GM18909 (cell line): Measurements from ENCODE around the gene PGAM4.
"Not testable (repeated sequence)": the region's sequence is repeated elsewhere in the genome, so short reads cannot be mapped to it uniquely, and the experiment has no call there.

Experiments
- ATAC-seq: cut with Tn5 transposase; IDR thresholded peaks from one replicate; pipeline ENCODE4 v1.9.1; 2021; ENCODE audit warnings: mild to moderate bottlenecking; ENCODE audit not compliant: unreplicated experiment, poor library complexity

The PGAM4 gene

DNA sequence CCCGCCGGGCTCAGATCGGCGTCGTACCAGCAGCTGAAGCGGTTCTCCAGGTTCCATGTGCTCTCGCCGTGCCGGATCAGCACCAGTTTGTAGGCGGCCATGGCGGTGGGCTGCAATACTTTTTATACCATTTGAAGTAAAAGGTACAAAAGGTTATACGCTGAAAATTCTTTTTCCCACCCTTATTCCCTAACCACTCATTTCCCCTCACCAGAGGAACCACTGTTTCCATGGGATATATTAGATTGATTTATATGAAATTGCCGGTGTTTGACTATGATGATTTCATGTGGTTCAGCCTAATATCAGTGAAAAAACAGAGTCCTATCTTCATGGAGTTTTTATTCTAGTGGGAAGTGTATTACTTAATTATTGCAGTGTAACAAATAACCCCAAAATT, at the start of gene PGAM4:
Gene PGAM4, minus strand, starts transcription at position 101 of the 400 bp plus-strand sequence. Its CDS starts 0 bp downstream, at position 101.
- no peak for ATAC-seq

DNA sequence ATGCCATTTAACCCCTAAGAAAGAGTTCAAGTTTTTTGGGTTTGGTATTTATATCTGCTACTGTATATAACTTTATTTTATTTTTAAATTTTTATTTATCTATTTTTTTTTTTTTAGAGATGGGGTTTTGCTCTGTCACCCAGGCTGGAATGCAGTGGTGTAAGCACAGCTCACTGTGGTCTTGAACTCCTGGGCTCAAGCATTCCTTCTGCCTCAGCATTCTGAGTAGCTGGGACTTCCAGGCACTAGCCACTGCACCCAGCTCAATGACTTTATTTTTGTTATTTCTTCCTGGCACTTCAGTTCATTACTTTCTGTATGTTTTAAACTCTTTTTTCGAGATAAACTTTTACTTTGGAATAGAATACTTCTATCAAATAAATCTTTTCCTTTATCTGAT, 42.4 kb upstream of the PGAM4 start:
- ATAC-seq: no peak

- no peak for ATAC-seq
These were observed 10.4 kb upstream of the PGAM4 start for GRCh38 chrX:77979870-77980269.

GRCh38 chrX:77977518-77977917, 8.1 kb upstream of the PGAM4 start:
- no peak for ATAC-seq

DNA sequence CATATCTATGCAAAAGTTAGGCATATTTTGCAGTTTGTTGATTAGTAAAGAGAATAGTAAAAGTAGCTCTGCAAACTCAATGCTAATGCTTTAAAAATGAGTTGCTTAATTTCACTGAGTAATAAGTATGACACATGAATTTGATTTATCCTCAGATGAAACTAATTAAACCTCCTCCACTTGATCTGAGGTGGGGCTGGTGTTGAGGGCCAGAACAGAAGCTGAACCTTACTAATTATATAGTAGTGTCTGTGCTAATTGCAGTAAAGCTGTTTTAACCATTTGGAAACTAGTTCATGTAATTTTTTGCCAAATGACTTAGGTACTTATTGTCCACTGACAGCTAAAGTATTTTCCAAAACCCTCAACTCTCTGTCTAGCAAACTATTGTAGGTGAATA, 7.7 kb upstream of the PGAM4 start:
- no peak for ATAC-seq

DNA sequence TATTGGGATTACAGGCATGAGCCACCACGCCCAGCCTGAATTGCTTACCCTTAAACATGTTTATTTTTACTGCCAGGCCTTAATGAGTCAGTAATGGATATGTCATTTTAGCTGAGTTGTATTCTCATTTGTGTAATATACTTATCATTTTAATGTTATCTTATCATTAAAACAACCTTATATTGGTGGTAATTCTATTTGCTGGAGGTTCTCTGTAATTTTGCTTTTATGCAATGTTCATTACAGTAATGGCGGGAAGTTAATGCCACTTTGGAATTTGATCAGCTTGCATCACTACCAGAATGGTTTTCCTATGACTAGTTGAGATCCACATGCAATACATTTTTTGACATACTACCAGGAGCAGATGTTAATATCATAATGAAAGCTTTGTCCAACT, 6.3 kb upstream of the PGAM4 start:
- ATAC-seq: no peak

- no peak for ATAC-seq
These were observed 1.8 kb downstream of the PGAM4 start for GRCh38 chrX:77967631-77968030.

DNA sequence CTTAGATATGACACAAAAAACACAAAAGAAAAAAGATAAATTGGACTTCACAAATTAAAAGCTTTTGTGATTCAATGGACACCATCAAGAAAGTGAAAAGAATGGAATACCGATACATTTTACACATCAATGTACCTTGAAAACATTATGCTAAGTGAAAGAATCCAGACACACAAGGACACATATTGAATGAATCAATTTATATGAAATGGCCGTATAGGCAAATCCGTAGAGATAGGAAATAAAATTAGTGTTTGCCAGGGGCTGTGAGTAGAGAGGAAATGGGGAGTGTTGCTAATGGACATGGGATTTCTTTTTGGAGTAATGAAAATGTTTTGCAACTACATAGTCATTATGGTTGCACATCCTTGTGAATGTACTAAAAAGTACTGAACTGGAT, 3.1 kb downstream of the PGAM4 start:
- ATAC-seq: no peak

DNA sequence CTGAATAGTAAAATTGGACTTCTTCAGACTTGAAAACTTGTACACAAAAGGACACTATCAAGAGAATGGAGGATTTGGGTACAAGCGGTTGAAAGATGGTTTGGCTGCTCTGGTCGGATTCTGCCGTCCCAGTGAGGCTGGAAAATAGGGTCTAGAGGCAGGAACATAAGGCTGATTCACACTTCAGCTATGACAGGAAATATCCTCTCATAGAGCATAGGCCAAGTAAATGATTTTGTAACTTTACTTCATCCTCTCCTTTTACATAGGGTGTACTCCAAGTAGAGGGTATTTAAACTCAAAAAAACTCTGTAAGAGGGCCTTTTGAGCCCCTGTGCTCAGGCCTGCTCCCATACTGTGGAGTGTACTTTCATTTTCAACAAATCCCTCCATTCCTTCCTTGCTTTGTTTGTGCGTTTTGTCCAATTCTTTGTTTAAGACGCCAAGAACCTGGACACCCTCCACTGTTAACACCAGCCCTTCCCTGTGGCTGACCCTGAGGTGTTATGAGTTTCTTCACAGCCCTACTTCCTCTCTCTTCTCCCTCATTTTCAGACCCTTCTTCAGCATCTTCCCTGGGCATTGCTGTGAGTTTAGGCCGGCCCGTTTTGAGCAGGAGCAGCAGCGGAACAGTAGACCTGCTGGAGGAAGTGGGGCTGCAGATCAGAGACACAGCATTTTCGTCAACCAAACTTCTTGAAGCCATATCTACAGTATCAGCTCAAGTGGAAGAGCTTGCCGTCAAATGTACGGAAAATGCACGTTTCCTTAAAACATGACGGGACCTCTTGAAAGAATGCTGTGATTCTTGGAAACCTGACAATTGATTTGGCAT, 7.2 kb downstream of the PGAM4 start:
- no peak for ATAC-seq

GRCh38 chrX:77961063-77961462, 8.4 kb downstream of the PGAM4 start:
- ATAC-seq: no peak

- no peak for ATAC-seq
These were observed 8.9 kb downstream of the PGAM4 start for GRCh38 chrX:77960567-77960966.

- no peak for ATAC-seq
These were observed 15.7 kb downstream of the PGAM4 start for GRCh38 chrX:77953708-77954107.

- no peak for ATAC-seq
These were observed 16.1 kb downstream of the PGAM4 start for GRCh38 chrX:77953302-77953701.

GRCh38 chrX:77952173-77952572, 17.3 kb downstream of the PGAM4 start:
- no peak for ATAC-seq

GRCh38 chrX:77949840-77950239, 19.6 kb downstream of the PGAM4 start:
- ATAC-seq: no peak

DNA sequence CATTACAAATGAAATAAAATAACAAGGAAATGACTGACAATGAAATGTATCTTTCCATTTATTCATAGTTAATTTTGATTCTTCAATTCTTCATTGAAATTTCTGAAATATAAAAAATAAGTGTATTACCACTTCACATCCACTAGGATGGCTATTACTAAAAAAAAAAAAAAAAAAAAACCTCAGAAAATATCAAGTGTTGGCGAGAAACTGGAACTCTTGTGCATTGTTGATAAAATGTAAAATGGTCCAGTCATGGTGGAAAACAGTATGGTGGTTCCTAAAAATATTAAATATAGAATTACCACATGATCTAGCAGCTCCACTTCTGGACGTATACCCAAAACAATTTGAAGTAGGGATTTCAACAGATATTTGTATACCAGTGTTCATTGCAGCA, 22.9 kb downstream of the PGAM4 start:
- ATAC-seq: no peak

DNA sequence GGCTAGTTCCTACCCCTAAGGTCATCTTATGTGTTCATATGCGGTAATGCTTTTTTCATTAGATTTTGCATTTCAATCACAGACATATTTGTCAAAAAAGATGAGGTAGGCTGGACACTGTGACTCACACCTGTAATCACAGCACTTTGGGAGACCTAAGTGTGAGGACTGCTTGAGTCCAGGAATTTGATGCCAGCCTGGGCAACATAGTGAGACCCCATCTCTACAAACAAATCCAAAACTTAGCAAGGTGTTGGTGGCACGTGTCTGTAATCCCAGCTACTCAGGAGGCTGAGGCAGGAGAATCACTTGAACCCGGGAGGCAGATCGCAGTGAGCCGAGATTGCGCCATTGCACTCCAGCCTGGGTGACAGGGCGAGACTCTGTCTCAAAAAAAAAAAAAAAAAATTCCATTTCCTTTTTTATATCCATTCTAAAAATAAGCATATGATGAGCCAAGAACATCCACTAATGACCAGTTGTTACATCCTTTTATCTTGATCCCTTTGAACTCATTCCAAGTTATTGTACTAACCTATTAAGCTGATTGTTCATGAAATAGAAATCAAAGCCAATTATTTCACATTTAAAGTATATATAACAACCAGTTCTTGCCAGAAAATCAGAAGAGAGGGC, 23.4 kb downstream of the PGAM4 start:
- no peak for ATAC-seq

GRCh38 chrX:77945031-77945430, 24.4 kb downstream of the PGAM4 start:
- ATAC-seq: not testable (repeated sequence)

DNA sequence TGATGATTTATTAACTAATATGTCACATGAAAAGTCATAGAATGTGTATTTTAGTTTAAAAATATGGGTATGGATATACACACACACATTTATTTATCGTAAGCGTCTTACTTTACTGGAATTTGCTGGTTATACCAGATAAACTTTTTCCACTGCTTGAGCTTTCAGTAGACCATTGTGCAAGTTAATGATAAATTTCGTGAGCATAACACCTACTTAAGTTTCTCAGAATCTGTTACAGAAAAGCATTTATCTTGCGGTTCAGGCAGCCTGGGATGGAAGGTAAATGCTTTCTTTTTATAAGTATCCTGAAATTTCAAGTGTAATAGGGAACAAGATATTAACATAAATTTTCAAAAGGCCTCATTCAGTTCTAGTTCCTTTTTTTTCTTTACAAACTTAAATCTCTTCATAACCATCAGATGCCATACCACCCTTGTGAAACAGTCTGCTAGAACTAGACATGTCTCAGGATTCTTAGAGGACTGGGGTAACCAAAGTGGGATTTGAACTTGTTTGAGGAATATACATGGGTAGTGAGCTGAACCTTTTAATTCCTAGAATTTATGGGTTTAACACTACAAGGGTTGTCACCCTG, 31.3 kb downstream of the PGAM4 start:
- no peak for ATAC-seq

DNA sequence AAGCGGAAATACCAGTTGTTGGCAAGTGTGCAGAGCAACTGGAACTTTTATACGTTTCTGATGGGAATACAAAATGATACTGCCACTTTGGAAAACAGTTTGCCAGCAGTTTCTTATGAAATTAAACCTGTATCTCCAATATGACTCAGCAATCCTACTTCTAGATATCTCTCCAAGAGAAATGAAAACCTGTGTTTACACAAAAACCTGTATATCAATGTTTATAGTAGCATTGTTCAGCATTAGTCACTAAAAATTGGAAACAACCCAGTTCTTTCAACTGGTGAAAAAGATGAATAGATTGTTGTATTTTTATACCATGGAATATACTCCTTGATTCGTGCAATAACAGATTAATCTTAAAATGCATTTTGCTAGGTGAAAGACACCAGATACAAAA, 32.1 kb downstream of the PGAM4 start:
- ATAC-seq: no peak

GRCh38 chrX:77936299-77936698, 33.1 kb downstream of the PGAM4 start:
- no peak for ATAC-seq
